ENCODE results near the gene TMEM140. TPM values are rescaled to one million over a fixed set of nuclear protein-coding genes. Genes with fewer than 3 reads are reported as not detected.
"Not testable (repeated sequence)": the region's sequence is repeated elsewhere in the genome, so short reads cannot be mapped to it uniquely, and the experiment has no call there.

The TMEM140 gene
- not detected for polyA plus RNA-seq (2013, experiment 1 of 2)
- not detected for polyA plus RNA-seq (2013, experiment 2 of 2)

DNA sequence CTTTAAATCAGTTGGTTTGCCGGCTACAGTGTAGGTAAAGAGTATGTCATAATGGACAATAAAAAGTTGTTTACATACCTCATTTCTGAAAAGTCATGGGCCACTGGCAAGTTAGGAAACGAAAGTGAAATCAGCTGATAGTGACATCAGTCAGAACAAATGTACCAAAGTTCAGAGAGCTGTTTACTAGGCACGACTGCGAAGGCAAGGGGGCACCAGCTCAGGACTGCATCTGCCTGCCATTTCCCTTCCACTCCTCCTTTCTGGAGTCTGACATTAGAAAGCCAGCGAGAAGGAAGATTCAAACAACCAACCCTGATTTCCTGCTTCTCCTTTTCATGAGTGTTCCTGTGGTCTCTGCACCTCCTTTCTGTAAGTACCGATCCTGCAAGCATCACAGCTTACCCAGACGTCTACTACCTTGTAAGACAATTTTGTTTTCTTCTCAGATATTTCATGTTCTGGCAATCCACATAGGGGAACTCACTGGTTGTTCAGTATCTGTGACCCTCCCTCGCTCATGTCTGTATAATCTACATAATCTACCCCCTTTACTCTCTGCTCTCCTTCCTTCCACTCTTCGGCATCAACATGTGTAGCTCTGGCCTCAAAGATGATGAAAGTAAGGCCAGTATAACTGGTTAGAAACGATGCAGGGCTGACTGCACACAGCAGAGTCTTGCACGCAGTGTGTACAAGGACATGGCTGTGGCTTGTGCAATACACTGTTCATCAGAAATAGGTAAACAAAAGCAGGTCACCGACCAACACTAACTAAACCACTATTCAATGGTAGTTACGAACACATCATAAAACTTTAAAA lies at the start of gene TMEM140:
TSS of gene TMEM140 (plus strand) at position 174 of the 823 bp plus-strand sequence. CDS start 16,370 bp downstream, outside the sequence.
- no peaks in the 10 kb centered on the region for H3K36me3 ChIP-seq (ENCODE audit: control insufficient read depth, insufficient read depth, low read length)
- no peak within 1 kb of the TSS for H3K27ac ChIP-seq (ENCODE audit: low read depth, low read length, severe bottlenecking)
- no peak within 1 kb of the TSS for H3K4me3 ChIP-seq (ENCODE audit: extremely low read depth, insufficient read depth, low read length, poor library complexity, severe bottlenecking)
- H3K9me3 ChIP-seq (ENCODE audit: control insufficient read depth, low read length) = no peaks in the 10 kb centered on the region
- 89 to 94% methylated on average over 8 of the region's 13 CpGs for WGBS, 2 experiments (ENCODE audit: insufficient coverage in 2 of 2)
- no peaks in the 10 kb centered on the region for H3K4me1 ChIP-seq (ENCODE audit: control insufficient read depth, insufficient read depth, low read length, poor library complexity, severe bottlenecking)

DNA sequence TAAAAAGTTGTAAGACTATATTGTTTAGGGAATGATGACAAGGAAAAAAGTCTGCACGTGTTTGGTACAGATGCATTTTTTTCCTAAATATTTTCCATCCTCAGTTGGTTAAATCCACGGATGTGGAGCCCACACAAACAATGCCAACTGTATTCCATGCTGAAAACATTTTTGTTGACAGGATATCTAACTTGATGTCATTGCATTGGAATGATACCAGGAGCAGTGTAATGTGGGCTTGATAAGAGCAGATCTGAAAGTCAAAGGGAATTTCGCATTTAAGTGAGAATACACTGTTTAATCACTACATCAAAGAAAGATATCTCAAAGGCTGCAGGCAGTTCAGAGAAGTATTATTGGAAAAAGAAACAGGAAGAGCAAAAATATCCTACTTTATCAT lies 49.5 kb upstream of the TMEM140 start:
- Histone ChIP-seq H3K36me3 (ENCODE audit: control insufficient read depth, insufficient read depth, low read length) (no peaks in the 10 kb centered on the region), H3K4me3 (ENCODE audit: extremely low read depth, insufficient read depth, low read length, poor library complexity, severe bottlenecking) (no peak overlapping the region), H3K9me3 (ENCODE audit: control insufficient read depth, low read length) (no peaks in the 10 kb centered on the region), H3K27ac (ENCODE audit: low read depth, low read length, severe bottlenecking) (peak overlapping the region; percentile 3), H3K4me1 (ENCODE audit: control insufficient read depth, insufficient read depth, low read length, poor library complexity, severe bottlenecking) (peaks cover 4% of the 10 kb centered on the region)
- 80% methylated on average over 1 of the region's 3 CpGs; no CpG with 5 or more reads in 1 of the 2 experiments for WGBS, 2 experiments (ENCODE audit: insufficient coverage in 2 of 2)

- no peaks in the 10 kb centered on the region for H3K36me3 ChIP-seq (ENCODE audit: control insufficient read depth, insufficient read depth, low read length)
- H3K4me3 ChIP-seq (ENCODE audit: extremely low read depth, insufficient read depth, low read length, poor library complexity, severe bottlenecking) = no peak overlapping the region
- H3K4me1 ChIP-seq (ENCODE audit: control insufficient read depth, insufficient read depth, low read length, poor library complexity, severe bottlenecking) = peaks cover 4% of the 10 kb centered on the region
- H3K9me3 ChIP-seq (ENCODE audit: control insufficient read depth, low read length) = no peaks in the 10 kb centered on the region
- no peak overlapping the region for H3K27ac ChIP-seq (ENCODE audit: low read depth, low read length, severe bottlenecking)
Observed at GRCh38 chr7:135100856-135101255, 47.0 kb upstream of the TMEM140 start.

- H3K36me3 ChIP-seq (ENCODE audit: control insufficient read depth, insufficient read depth, low read length) = no peaks in the 10 kb centered on the region
- H3K27ac ChIP-seq (ENCODE audit: low read depth, low read length, severe bottlenecking) = no peak overlapping the region
- H3K9me3 ChIP-seq (ENCODE audit: control insufficient read depth, low read length) = no peaks in the 10 kb centered on the region
- H3K4me3 ChIP-seq (ENCODE audit: extremely low read depth, insufficient read depth, low read length, poor library complexity, severe bottlenecking) = no peak overlapping the region
- peaks cover 4% of the 10 kb centered on the region for H3K4me1 ChIP-seq (ENCODE audit: control insufficient read depth, insufficient read depth, low read length, poor library complexity, severe bottlenecking)
Observed at GRCh38 chr7:135102372-135102771, 45.5 kb upstream of the TMEM140 start.

DNA sequence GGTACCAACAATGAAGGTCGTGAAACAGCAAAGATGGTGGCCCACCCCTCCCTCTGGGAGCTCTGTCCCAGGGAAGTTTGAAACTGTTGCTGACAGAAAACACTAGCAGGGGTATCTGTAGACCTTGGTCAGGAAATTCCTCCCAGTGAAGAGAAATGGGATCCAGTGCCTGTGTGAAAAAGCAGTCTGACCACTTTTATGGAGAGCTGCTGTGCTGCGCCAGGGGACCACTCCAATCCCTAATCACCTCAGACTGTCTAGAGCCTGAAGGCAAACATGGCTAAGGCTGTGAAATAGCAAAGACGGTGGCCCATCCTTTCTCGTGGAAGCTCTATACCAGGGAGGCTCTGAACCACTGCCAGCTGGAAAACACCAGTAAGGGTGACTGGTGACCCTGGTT lies 38.3 kb upstream of the TMEM140 start:
- Histone ChIP-seq H3K4me3 (ENCODE audit: extremely low read depth, insufficient read depth, low read length, poor library complexity, severe bottlenecking) (no peak overlapping the region), H3K4me1 (ENCODE audit: control insufficient read depth, insufficient read depth, low read length, poor library complexity, severe bottlenecking) (no peaks in the 10 kb centered on the region), H3K9me3 (ENCODE audit: control insufficient read depth, low read length) (no peaks in the 10 kb centered on the region), H3K36me3 (ENCODE audit: control insufficient read depth, insufficient read depth, low read length) (no peaks in the 10 kb centered on the region), H3K27ac (ENCODE audit: low read depth, low read length, severe bottlenecking) (no peak overlapping the region)
- 96 to 97% methylated on average over 4 of the region's 4 CpGs for WGBS, 2 experiments (ENCODE audit: insufficient coverage in 2 of 2)

GRCh38 chr7:135109976-135110375 lies 37.9 kb upstream of the TMEM140 start:
- Histone ChIP-seq H3K9me3 (ENCODE audit: control insufficient read depth, low read length) (no peaks in the 10 kb centered on the region), H3K4me1 (ENCODE audit: control insufficient read depth, insufficient read depth, low read length, poor library complexity, severe bottlenecking) (no peaks in the 10 kb centered on the region), H3K27ac (ENCODE audit: low read depth, low read length, severe bottlenecking) (no peak overlapping the region), H3K4me3 (ENCODE audit: extremely low read depth, insufficient read depth, low read length, poor library complexity, severe bottlenecking) (no peak overlapping the region), H3K36me3 (ENCODE audit: control insufficient read depth, insufficient read depth, low read length) (no peaks in the 10 kb centered on the region)
- WGBS, 2 experiments (ENCODE audit: insufficient coverage in 2 of 2) = 83% methylated on average over 1 of the region's 1 CpG; no CpG with 5 or more reads in 1 of the 2 experiments

DNA sequence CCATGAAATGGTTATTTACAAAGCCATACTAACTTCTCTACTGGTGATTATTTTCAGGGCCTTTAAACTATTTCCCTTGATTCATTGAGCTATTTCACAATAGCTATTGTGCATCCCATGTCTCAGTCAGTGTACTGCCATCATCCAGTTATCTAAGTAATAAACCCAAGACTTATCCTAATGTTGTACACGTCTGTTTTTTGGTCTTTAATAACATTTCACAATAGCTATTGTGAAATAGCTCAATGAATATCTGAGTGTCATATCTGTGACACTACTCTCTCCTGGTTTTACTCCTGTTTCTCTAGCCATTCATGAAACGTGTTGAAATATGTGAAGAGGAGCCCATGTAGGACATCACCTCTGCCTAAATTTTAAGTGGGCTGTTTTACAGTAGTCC lies 36.5 kb upstream of the TMEM140 start:
- Histone ChIP-seq H3K4me1 (ENCODE audit: control insufficient read depth, insufficient read depth, low read length, poor library complexity, severe bottlenecking) (no peaks in the 10 kb centered on the region), H3K36me3 (ENCODE audit: control insufficient read depth, insufficient read depth, low read length) (no peaks in the 10 kb centered on the region), H3K27ac (ENCODE audit: low read depth, low read length, severe bottlenecking) (no peak overlapping the region), H3K4me3 (ENCODE audit: extremely low read depth, insufficient read depth, low read length, poor library complexity, severe bottlenecking) (no peak overlapping the region), H3K9me3 (ENCODE audit: control insufficient read depth, low read length) (no peaks in the 10 kb centered on the region)
- WGBS, 2 experiments (ENCODE audit: insufficient coverage in 2 of 2) = no CpG with 5 or more reads among the region's 2 CpGs

GRCh38 chr7:135114622-135115021 lies 33.2 kb upstream of the TMEM140 start:
- 100% methylated on average over 1 of the region's 1 CpG for WGBS, 2 experiments (ENCODE audit: insufficient coverage in 2 of 2)
- Histone ChIP-seq H3K27ac (ENCODE audit: low read depth, low read length, severe bottlenecking) (no peak overlapping the region), H3K36me3 (ENCODE audit: control insufficient read depth, insufficient read depth, low read length) (no peaks in the 10 kb centered on the region), H3K9me3 (ENCODE audit: control insufficient read depth, low read length) (no peaks in the 10 kb centered on the region), H3K4me3 (ENCODE audit: extremely low read depth, insufficient read depth, low read length, poor library complexity, severe bottlenecking) (no peak overlapping the region), H3K4me1 (ENCODE audit: control insufficient read depth, insufficient read depth, low read length, poor library complexity, severe bottlenecking) (no peaks in the 10 kb centered on the region)

- H3K4me3 ChIP-seq (ENCODE audit: extremely low read depth, insufficient read depth, low read length, poor library complexity, severe bottlenecking) = no peak overlapping the region
- no peak overlapping the region for H3K27ac ChIP-seq (ENCODE audit: low read depth, low read length, severe bottlenecking)
- H3K4me1 ChIP-seq (ENCODE audit: control insufficient read depth, insufficient read depth, low read length, poor library complexity, severe bottlenecking) = no peaks in the 10 kb centered on the region
- WGBS, 2 experiments (ENCODE audit: insufficient coverage in 2 of 2) = 89% methylated on average over 1 of the region's 1 CpG; no CpG with 5 or more reads in 1 of the 2 experiments
- no peaks in the 10 kb centered on the region for H3K9me3 ChIP-seq (ENCODE audit: control insufficient read depth, low read length)
- no peaks in the 10 kb centered on the region for H3K36me3 ChIP-seq (ENCODE audit: control insufficient read depth, insufficient read depth, low read length)
Observed at GRCh38 chr7:135117096-135117495, 30.8 kb upstream of the TMEM140 start.

DNA sequence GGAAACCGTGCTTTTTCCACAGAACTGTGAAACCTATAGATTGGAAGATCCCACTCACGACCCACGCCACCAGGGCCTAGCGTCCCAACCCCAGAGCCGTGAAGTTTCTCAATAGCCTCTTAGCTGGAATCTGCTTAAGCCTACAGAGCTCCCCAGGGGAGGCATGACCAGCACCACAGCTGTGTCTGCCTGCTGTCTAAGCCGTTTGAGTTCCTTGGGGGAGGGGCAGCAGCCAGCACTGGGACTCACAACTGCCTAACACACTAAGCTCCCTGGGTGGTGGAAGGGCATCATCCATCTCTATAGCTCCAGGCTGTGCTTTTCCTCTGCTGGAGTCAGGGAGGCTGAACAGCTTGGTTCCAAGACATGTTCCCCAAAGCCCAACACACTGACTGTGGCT lies 26.0 kb upstream of the TMEM140 start:
- Histone ChIP-seq H3K4me3 (ENCODE audit: extremely low read depth, insufficient read depth, low read length, poor library complexity, severe bottlenecking) (no peak overlapping the region), H3K4me1 (ENCODE audit: control insufficient read depth, insufficient read depth, low read length, poor library complexity, severe bottlenecking) (no peaks in the 10 kb centered on the region), H3K27ac (ENCODE audit: low read depth, low read length, severe bottlenecking) (no peak overlapping the region), H3K9me3 (ENCODE audit: control insufficient read depth, low read length) (no peaks in the 10 kb centered on the region), H3K36me3 (ENCODE audit: control insufficient read depth, insufficient read depth, low read length) (no peaks in the 10 kb centered on the region)
- WGBS, 2 experiments (ENCODE audit: insufficient coverage in 2 of 2) = 88 to 94% methylated on average over 5 of the region's 6 CpGs

DNA sequence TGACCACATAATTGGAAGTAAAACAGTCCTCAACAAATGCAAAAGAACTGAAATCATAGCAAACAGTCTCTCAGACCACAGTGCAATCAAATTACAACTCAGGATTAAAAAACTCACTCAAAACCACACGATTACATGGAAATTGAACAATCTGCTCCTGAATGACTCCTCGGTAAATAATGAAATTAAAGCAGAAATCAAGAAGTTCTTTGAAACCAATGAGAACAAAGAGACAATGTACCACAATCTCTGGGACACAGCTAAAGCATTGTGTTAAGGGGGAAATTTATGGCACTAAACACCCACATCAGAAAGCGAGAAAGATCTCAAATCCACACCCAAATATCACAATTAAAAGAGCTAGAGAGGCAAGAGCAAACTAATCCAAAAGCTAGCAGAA lies 23.2 kb upstream of the TMEM140 start:
- not testable (repeated sequence) for H3K4me3 ChIP-seq (ENCODE audit: extremely low read depth, insufficient read depth, low read length, poor library complexity, severe bottlenecking); H3K9me3 ChIP-seq (ENCODE audit: control insufficient read depth, low read length); H3K4me1 ChIP-seq (ENCODE audit: control insufficient read depth, insufficient read depth, low read length, poor library complexity, severe bottlenecking); H3K36me3 ChIP-seq (ENCODE audit: control insufficient read depth, insufficient read depth, low read length); H3K27ac ChIP-seq (ENCODE audit: low read depth, low read length, severe bottlenecking)
- WGBS, 2 experiments (ENCODE audit: insufficient coverage in 2 of 2) = 76% methylated on average over 2 of the region's 3 CpGs; no CpG with 5 or more reads in 1 of the 2 experiments

Measured in mesodermal cell (in vitro differentiated cells).